CMK (cell line): ENCODE results near the gene PRSS37.
"Not testable (repeated sequence)": the region's sequence is repeated elsewhere in the genome, so short reads cannot be mapped to it uniquely, and the experiment has no call there.

Experiments
- DNase-seq: peaks from one replicate; pipeline ENCODE4 v3.0.0-alpha.2; 2010; ENCODE audit warnings: low read depth

Gene PRSS37

GRCh38 chr7:141841385-141841784 lies at the start of gene PRSS37:
Gene PRSS37 (minus strand): TSS chr7:141841485. CDS start chr7:141841049, 436 bp downstream.
- no peak for DNase-seq

- no peak for DNase-seq
Measured at GRCh38 chr7:141889321-141889720, 48.0 kb upstream of the PRSS37 start.

GRCh38 chr7:141884539-141885225 lies 43.4 kb upstream of the PRSS37 start:
- no peak for DNase-seq

- DNase-seq: no peak
Measured at GRCh38 chr7:141880960-141881359, 39.7 kb upstream of the PRSS37 start.

- DNase-seq: no peak
Measured at GRCh38 chr7:141877365-141877764, 36.1 kb upstream of the PRSS37 start.

GRCh38 chr7:141876371-141876770 lies 35.1 kb upstream of the PRSS37 start:
- no peak for DNase-seq

- DNase-seq: no peak
Measured at GRCh38 chr7:141875453-141875852, 34.2 kb upstream of the PRSS37 start.

GRCh38 chr7:141874787-141875186 lies 33.5 kb upstream of the PRSS37 start:
- DNase-seq: no peak

GRCh38 chr7:141872931-141873330 lies 31.6 kb upstream of the PRSS37 start:
- no peak for DNase-seq

GRCh38 chr7:141866974-141867373 lies 25.7 kb upstream of the PRSS37 start:
- DNase-seq: no peak

GRCh38 chr7:141864765-141865447 lies 23.6 kb upstream of the PRSS37 start:
- no peak for DNase-seq

GRCh38 chr7:141860207-141860606 lies 18.9 kb upstream of the PRSS37 start:
- DNase-seq: no peak

GRCh38 chr7:141847996-141848395 lies 6.7 kb upstream of the PRSS37 start:
- DNase-seq: no peak

GRCh38 chr7:141844256-141844655 lies 3.0 kb upstream of the PRSS37 start:
- DNase-seq: no peak

- no peak for DNase-seq
Measured at GRCh38 chr7:141842904-141843303, 1.6 kb upstream of the PRSS37 start.

GRCh38 chr7:141840708-141841107 lies 577 bp downstream of the PRSS37 start:
- no peak for DNase-seq

- DNase-seq: no peak
Measured at GRCh38 chr7:141839256-141839655, 2.0 kb downstream of the PRSS37 start.

GRCh38 chr7:141838581-141838980 lies 2.7 kb downstream of the PRSS37 start:
- DNase-seq: no peak

- DNase-seq: no peak
Measured at GRCh38 chr7:141837683-141838082, 3.6 kb downstream of the PRSS37 start.

- DNase-seq: not testable (repeated sequence)
Measured at GRCh38 chr7:141822432-141822831, 18.9 kb downstream of the PRSS37 start.

- no peak for DNase-seq
Measured at GRCh38 chr7:141820067-141820466, 21.2 kb downstream of the PRSS37 start.

- DNase-seq: no peak
Measured at GRCh38 chr7:141792526-141792925, 48.8 kb downstream of the PRSS37 start.

GRCh38 chr7:141789917-141790316 lies 51.4 kb downstream of the PRSS37 start, which contains the start of gene TAS2R5:
Gene TAS2R5 (plus strand): TSS chr7:141790217. CDS start chr7:141790362, 145 bp downstream.
- DNase-seq: no peak

- DNase-seq: no peak
Measured at GRCh38 chr7:141788296-141788695, 53.0 kb downstream of the PRSS37 start.
